ENCODE measurements around the gene TRPV2. TPM values are rescaled to one million over a fixed set of nuclear protein-coding genes. Genes with fewer than 3 reads are reported as not detected.

The TRPV2 gene
- total and polyA plus RNA-seq, 9 of the 15 experiments (the other 6 are each of a cell fraction or from before 2014, with no cell fraction given): 10.0 to 97.5 (median 30.3) TPM

DNA sequence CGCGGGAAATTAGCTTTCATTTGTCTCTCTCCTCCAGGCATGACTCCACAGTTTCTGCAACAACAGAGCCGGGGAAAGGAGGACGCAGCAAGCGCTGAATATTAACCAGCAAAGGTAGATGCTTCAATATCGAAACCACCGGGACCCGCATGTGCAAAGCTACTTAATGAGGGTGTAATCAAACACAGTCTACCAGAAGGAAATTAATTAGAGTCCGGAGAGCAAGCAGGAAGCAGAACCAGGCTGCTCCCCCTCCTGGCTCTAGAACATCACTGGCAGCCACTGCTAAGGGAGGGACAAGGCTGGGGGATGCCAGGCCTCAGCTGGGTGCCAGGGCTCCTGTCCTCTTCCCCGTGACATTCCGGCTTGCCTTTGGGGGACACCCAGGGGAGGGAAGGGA lies 54.9 kb downstream of the TRPV2 start:
- BruUV-seq (replicated peaks): no TSS peak
- no peak overlapping the region for H2AFZ ChIP-seq (ENCODE audit: low read depth, low read length)
- intact Hi-C loops (cut with micrococcal nuclease): no loop called here
- no peaks in the 10 kb centered on the region; the same call in 1 of the 2 replicates for H4K20me1 ChIP-seq (replicated peaks; ENCODE audit: control insufficient read depth, insufficient read depth, low read length)
- no peak overlapping the region for H3K27ac ChIP-seq (ENCODE audit: extremely low read depth, low read depth, low read length)
- DNase-seq (ENCODE audit: extremely low read depth in 1 of 4, low spot score in 3 of 4): no peak
- H3K9ac ChIP-seq (ENCODE audit: insufficient read depth in 1 of 2, low read depth in 2 of 2, low read length in 2 of 2): no peak overlapping the region
- no peak overlapping the region for H3K4me2 ChIP-seq (ENCODE audit: insufficient read depth, low read length)
- no peaks in the 10 kb centered on the region for H3K79me2 ChIP-seq (ENCODE audit: control insufficient read depth, insufficient read depth, low read length)
- H3K9me3 ChIP-seq (replicated peaks; ENCODE audit: control insufficient read depth, insufficient read depth, low read depth, low read length): no peaks in the 10 kb centered on the region
- no peak for ATAC-seq
- POLR2A ChIA-PET: interaction anchor here (0.7 kb wide), 1 partner anchor 162 kb away, joined by 3 read pairs; no protein-coding TSS in a partner anchor
- H3K36me3 ChIP-seq (ENCODE audit: control insufficient read depth, insufficient read depth, low read length): no peaks in the 10 kb centered on the region
- no peak for FAIRE-seq
- no peaks in the 10 kb centered on the region for H3K9me1 ChIP-seq (ENCODE audit: control insufficient read depth, insufficient read depth, low read length)
- TF ChIP-seq FOXJ2 (tag; IDR thresholded peaks at IDR 0.05) (no peak), MEF2D (tag; conservative IDR thresholded peaks at IDR 0.05; ENCODE audit: low read depth) (no peak), TCF7L2 (IDR thresholded peaks at IDR 0.05; ENCODE audit: low read depth, low read length) (no peak), MTA1 (IDR thresholded peaks at IDR 0.05; ENCODE audit: borderline replicate concordance) (no peak), TCF7 (IDR thresholded peaks at IDR 0.05; ENCODE audit: borderline replicate concordance) (no peak), CC2D1A (IDR thresholded peaks at IDR 0.05) (no peak), PHF21A (IDR thresholded peaks at IDR 0.05; ENCODE audit: borderline replicate concordance, low read depth) (no peak), MAFG (tag; conservative IDR thresholded peaks at IDR 0.05) (no peak), ZNF76 (CRISPR knock-in tag; IDR thresholded peaks at IDR 0.05; ENCODE audit: borderline replicate concordance) (no peak), SRSF3 (IDR thresholded peaks at IDR 0.05; ENCODE audit: insufficient read depth, low read length) (no peak), YBX1 (IDR thresholded peaks at IDR 0.05) (no peak), FOS (IDR thresholded peaks at IDR 0.05; ENCODE audit: extremely low read depth, insufficient read length) (no peak), BDP1 (IDR thresholded peaks at IDR 0.05; ENCODE audit: insufficient read depth, insufficient read length) (no peak), ZNF224 (CRISPR knock-in tag; IDR thresholded peaks at IDR 0.05) (no peak), CCNT2 (IDR thresholded peaks at IDR 0.05; ENCODE audit: borderline replicate concordance, extremely low read depth, insufficient read length, low read depth, low read length) (no peak), PHB2 (IDR thresholded peaks at IDR 0.05; ENCODE audit: low read depth) (no peak), TFAM (CRISPR knock-in tag; conservative IDR thresholded peaks at IDR 0.05) (no peak), BRF1 (IDR thresholded peaks at IDR 0.05; ENCODE audit: borderline replicate concordance, extremely low read depth, insufficient read length) (no peak)
- TF ChIP-seq, protein P1, sequence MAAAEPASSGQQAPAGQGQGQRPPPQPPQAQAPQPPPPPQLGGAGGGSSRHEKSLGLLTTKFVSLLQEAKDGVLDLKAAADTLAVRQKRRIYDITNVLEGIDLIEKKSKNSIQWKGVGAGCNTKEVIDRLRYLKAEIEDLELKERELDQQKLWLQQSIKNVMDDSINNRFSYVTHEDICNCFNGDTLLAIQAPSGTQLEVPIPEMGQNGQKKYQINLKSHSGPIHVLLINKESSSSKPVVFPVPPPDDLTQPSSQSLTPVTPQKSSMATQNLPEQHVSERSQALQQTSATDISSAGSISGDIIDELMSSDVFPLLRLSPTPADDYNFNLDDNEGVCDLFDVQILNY (CRISPR knock-in tag; IDR thresholded peaks at IDR 0.05): no peak
- TF ChIP-seq, protein P2, sequence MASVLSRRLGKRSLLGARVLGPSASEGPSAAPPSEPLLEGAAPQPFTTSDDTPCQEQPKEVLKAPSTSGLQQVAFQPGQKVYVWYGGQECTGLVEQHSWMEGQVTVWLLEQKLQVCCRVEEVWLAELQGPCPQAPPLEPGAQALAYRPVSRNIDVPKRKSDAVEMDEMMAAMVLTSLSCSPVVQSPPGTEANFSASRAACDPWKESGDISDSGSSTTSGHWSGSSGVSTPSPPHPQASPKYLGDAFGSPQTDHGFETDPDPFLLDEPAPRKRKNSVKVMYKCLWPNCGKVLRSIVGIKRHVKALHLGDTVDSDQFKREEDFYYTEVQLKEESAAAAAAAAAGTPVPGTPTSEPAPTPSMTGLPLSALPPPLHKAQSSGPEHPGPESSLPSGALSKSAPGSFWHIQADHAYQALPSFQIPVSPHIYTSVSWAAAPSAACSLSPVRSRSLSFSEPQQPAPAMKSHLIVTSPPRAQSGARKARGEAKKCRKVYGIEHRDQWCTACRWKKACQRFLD (CRISPR knock-in tag; IDR thresholded peaks at IDR 0.05): no peak
- in situ Hi-C loops (cut with MboI): no loop called here
- peaks cover 9 to 45% of the 10 kb centered on the region in 2 experiments; a peak in 4 of 5 replicates for H3K27me3 ChIP-seq (ENCODE audit: control insufficient read depth in 2 of 2, insufficient read depth in 2 of 2, low read length in 2 of 2)
- no peak overlapping the region for H3K4me3 ChIP-seq
- no peaks in the 10 kb centered on the region; a peak in 1 of 5 replicates for H3K4me1 ChIP-seq (replicated peaks in 1 of 2; ENCODE audit: control insufficient read depth in 2 of 2, insufficient read depth in 2 of 2, low read length in 2 of 2)
- CTCF ChIA-PET (ENCODE audit: low intra/inter-chr PET ratio): no interaction called here
- whole genome bisulfite sequencing (ENCODE audit: insufficient coverage, low coverage, missing lambda C conversion rate): 1% methylated on average over 9 of the region's 11 CpGs
